ENCODE measurements around the gene SLC38A2. TPM values are rescaled to one million over a fixed set of nuclear protein-coding genes. Genes with fewer than 3 reads are reported as not detected.

SLC38A2 gene
- total and polyA plus RNA-seq, 2 of the 4 experiments (the other 2 are of a cell fraction), result 313 to 881 TPM

GRCh38 chr12:46388427-46389021 is 16.0 kb upstream of the SLC38A2 start:
- Histone ChIP-seq H4K8ac (ENCODE audit: low read depth in 2 of 2, low read length in 2 of 2) (peak overlapping the region; percentile 91 to 96), H2BK5ac (ENCODE audit: low read depth, low read length, poor library complexity, severe bottlenecking) (peak overlapping the region; percentile 97), H3K4me1 (ENCODE audit: control insufficient read depth, insufficient read depth, low read length) (peaks cover 22% of the 10 kb centered on the region), H2BK120ac (ENCODE audit: low read depth, low read length) (peak overlapping the region; percentile 95), H2AK5ac (ENCODE audit: low read depth, low read length) (no peak overlapping the region; the same call in 1 of the 2 replicates), H4K5ac (ENCODE audit: low read depth, low read length) (peak overlapping the region; percentile 72; the same call in 1 of the 2 replicates), H3K4ac (ENCODE audit: low read depth, low read length) (peak overlapping the region; percentile 80; the same call in 1 of the 2 replicates), H4K91ac (ENCODE audit: insufficient read depth, low read depth, low read length) (peak overlapping the region; percentile 85), H4K20me1 (ENCODE audit: insufficient read depth, low read length) (no peaks in the 10 kb centered on the region), H3K9ac (ENCODE audit: low read depth, low read length) (peak overlapping the region; percentile 48; the same call in 1 of the 2 replicates), H3K36me3 (ENCODE audit: control insufficient read depth, insufficient read depth, low read length) (no peaks in the 10 kb centered on the region), H3K27me3 (ENCODE audit: control insufficient read depth, insufficient read depth, low read length) (no peaks in the 10 kb centered on the region), H3K23ac (ENCODE audit: low read depth, low read length) (peak overlapping the region; percentile 88; the same call in 1 of the 2 replicates), H3K27ac (ENCODE audit: insufficient read depth, low read length) (peak overlapping the region; percentile 72), H3K56ac (ENCODE audit: extremely low read depth, insufficient read depth, low read length) (peak overlapping the region; percentile 65), H3K79me1 (ENCODE audit: low read depth in 1 of 2, low read length in 2 of 2) (peaks cover 10 to 50% of the 10 kb centered on the region in 2 experiments), H3K4me3 (ENCODE audit: insufficient read depth, low read depth, low read length) (no peak overlapping the region), H3K4me2 (ENCODE audit: low read depth, low read length) (peak overlapping the region; percentile 42; the same call in 1 of the 2 replicates), H2BK20ac (ENCODE audit: low read depth, low read length) (peak overlapping the region; percentile 91), H3K9me3 (ENCODE audit: control insufficient read depth, insufficient read depth, low read length) (0 out of 2 replicates have a peak, but pooled peaks cover 2% of the 10 kb centered on the region), H2BK15ac (ENCODE audit: low read depth, low read length) (peak overlapping the region; percentile 96; the same call in 2 of the 3 replicates), H3K18ac (ENCODE audit: low read depth, low read length) (peak overlapping the region; percentile 92), H2AFZ (replicated peaks; ENCODE audit: low read length, poor library complexity) (no peak overlapping the region), H3K9me1 (ENCODE audit: insufficient read depth, low read length) (peaks cover 15% of the 10 kb centered on the region), H2AK9ac (replicated peaks; ENCODE audit: low read depth, low read length, poor library complexity) (no peak overlapping the region), H3K14ac (replicated peaks; ENCODE audit: low read depth, low read length) (peak overlapping the region; percentile 95)
- intact Hi-C loops (cut with micrococcal nuclease) (no loop called here), in situ Hi-C loops (cut with MboI; ENCODE audit: low sequenced_read_pairs) (loop anchor here (5.0 to 10.0 kb wide), 2 partner anchors 106 to 274 kb away; no protein-coding TSS in a partner anchor), dilution Hi-C loops (cut with HindIII; ENCODE audit: low sequenced_read_pairs, unreplicated experiment) (no loop called here)
- ChIA-PET POLR2A (ENCODE audit: unreplicated experiment) (interaction anchor here (0.5 kb wide), 1 partner anchor 286 kb away, joined by 4 read pairs; no protein-coding TSS in a partner anchor), CTCF (interaction anchor here (0.9 kb wide), 1 partner anchor 18 kb away, joined by 3 read pairs; no protein-coding TSS in a partner anchor)
- ATAC-seq (ENCODE audit: low read depth), result no peak
- peak; percentile 71 for DNase-seq
- TSS peak; percentile 53 for BruUV-seq (replicated peaks)
- WGBS, 2 experiments (ENCODE audit: extremely low coverage in 2 of 2, insufficient read length in 1 of 2), result no CpG with 5 or more reads among the region's 3 CpGs
- no peak for TF ChIP-seq RFX5 (IDR thresholded peaks at IDR 0.05; ENCODE audit: low read depth, low read length)
- TF ChIP-seq RAD21 (IDR thresholded peaks at IDR 0.05; ENCODE audit: low read length), result no peak
- no peak for TF ChIP-seq CHD1 (IDR thresholded peaks at IDR 0.05; ENCODE audit: low read depth, low read length)
- no peak; the same call in 1 of the 2 replicates for TF ChIP-seq SMC3 (IDR thresholded peaks at IDR 0.05; ENCODE audit: low read depth, low read length)
- TF ChIP-seq ELK1 (IDR thresholded peaks at IDR 0.05; ENCODE audit: borderline replicate concordance, low read depth, low read length), result no peak
- no peak for TF ChIP-seq RCOR1 (IDR thresholded peaks at IDR 0.05; ENCODE audit: insufficient replicate concordance, low read length)
- no peak for TF ChIP-seq BHLHE40 (IDR thresholded peaks at IDR 0.05; ENCODE audit: low read depth, low read length)
- TF ChIP-seq MXI1 (IDR thresholded peaks at IDR 0.05; ENCODE audit: borderline replicate concordance, low read depth, low read length), result no peak
- no peak for TF ChIP-seq NFE2L2 (IDR thresholded peaks at IDR 0.05; ENCODE audit: low read depth, low read length)
- no peak for TF ChIP-seq CEBPB (IDR thresholded peaks at IDR 0.05; ENCODE audit: low read depth, low read length)
- no peak for TF ChIP-seq CTCF (conservative IDR thresholded peaks at IDR 0.05; ENCODE audit: low read depth, low read length)
- TF ChIP-seq MAFK (IDR thresholded peaks at IDR 0.05; ENCODE audit: low read depth, low read length), result no peak
- no peak for TF ChIP-seq FOS (IDR thresholded peaks at IDR 0.05; ENCODE audit: low read depth, low read length)
- no peak for TF ChIP-seq USF2 (IDR thresholded peaks at IDR 0.05; ENCODE audit: low read depth, low read length)
- no peak for TF ChIP-seq POLR2A (IDR thresholded peaks at IDR 0.05; ENCODE audit: low read depth, low read length)

Measured in IMR-90 (cell line).